WERI-Rb-1 (cell line): ENCODE results near the gene PLA2G4F.

ENCODE experiments used
- DNase-seq: peaks from one replicate; pipeline ENCODE4 v3.0.0-alpha.2; 2020
- H3K27ac ChIP-seq: fragments of 250-450 bp; sonication (Bioruptor Pico); 2 replicates; pipeline ENCODE4 v1.5.1; 2020; ENCODE audit warnings: mild to moderate bottlenecking, moderate library complexity
- H3K27me3 ChIP-seq: fragments of 250-450 bp; sonication (Bioruptor Pico); 2 replicates; pipeline ENCODE4 v1.5.1; 2021; ENCODE audit warnings: mild to moderate bottlenecking, low read depth, moderate library complexity; ENCODE audit not compliant: insufficient read depth, severe bottlenecking
- H3K36me3 ChIP-seq: fragments of 250-450 bp; sonication (Bioruptor Pico); 2 replicates; pipeline ENCODE4 v1.5.1; 2020; ENCODE audit warnings: mild to moderate bottlenecking, moderate library complexity
- H3K4me3 ChIP-seq: 2 replicates; pipeline ENCODE4 v1.5.1; 2011; ENCODE audit warnings: low read depth, mild to moderate bottlenecking, control low read depth, low read length
- H3K9me3 ChIP-seq: fragments of 250-450 bp; sonication (Bioruptor Pico); 2 replicates; pipeline ENCODE4 v1.5.1; 2021; ENCODE audit warnings: mild to moderate bottlenecking, moderate library complexity; ENCODE audit not compliant: severe bottlenecking
- TF ChIP-seq, protein P1 (sequence below): IDR thresholded peaks from 2 replicates; pipeline ENCODE4 v1.5.1; 2011; ENCODE audit warnings: low read depth, mild to moderate bottlenecking, control low read depth, inconsistent platforms, low read length

The PLA2G4F gene

DNA sequence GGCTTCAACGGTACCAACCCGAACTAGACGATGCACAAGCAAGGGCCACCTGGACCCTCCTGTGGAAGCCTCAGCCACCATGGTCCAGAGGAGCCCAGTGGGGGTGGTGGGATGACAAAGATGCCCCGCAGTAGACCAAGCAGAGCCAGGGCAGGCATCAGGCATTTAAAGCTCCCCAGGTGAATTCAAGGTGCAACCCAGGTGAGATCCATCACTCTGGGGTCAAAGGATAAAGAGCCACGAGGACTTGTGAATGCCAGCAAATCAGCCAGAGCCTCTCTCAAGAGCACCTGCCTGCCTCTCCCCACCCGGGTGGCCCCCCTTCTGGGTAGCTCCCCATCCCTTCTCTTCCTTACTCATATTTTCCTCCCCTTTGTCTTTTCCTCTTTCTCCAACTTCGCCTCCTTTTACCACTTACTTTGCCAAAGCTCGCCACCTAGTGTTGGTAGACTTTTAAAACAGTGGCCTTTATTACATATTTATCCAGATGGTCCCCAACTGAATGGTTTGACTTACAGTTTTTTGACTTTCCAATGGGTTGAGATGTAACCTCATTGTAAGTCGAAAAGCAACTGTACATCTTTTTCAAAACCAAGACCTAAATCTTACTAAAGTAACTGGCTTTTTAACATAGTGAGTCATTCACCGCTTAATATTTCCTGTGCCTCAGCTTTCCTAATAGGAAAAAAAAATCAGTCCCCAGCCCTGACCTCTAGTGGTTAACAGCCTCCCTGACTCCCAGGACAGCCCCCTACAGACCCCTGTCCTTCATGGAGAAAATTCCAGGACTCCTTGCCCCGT is 18.8 kb downstream of the PLA2G4F start:
- Histone ChIP-seq H3K27me3 (no peaks in the 10 kb centered on the region), H3K4me3 (no peak overlapping the region), H3K27ac (no peak overlapping the region), H3K9me3 (no peaks in the 10 kb centered on the region), H3K36me3 (no peaks in the 10 kb centered on the region)
- TF ChIP-seq, protein P1, sequence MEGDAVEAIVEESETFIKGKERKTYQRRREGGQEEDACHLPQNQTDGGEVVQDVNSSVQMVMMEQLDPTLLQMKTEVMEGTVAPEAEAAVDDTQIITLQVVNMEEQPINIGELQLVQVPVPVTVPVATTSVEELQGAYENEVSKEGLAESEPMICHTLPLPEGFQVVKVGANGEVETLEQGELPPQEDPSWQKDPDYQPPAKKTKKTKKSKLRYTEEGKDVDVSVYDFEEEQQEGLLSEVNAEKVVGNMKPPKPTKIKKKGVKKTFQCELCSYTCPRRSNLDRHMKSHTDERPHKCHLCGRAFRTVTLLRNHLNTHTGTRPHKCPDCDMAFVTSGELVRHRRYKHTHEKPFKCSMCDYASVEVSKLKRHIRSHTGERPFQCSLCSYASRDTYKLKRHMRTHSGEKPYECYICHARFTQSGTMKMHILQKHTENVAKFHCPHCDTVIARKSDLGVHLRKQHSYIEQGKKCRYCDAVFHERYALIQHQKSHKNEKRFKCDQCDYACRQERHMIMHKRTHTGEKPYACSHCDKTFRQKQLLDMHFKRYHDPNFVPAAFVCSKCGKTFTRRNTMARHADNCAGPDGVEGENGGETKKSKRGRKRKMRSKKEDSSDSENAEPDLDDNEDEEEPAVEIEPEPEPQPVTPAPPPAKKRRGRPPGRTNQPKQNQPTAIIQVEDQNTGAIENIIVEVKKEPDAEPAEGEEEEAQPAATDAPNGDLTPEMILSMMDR = peak; percentile 44
- DNase-seq = no peak

DNA sequence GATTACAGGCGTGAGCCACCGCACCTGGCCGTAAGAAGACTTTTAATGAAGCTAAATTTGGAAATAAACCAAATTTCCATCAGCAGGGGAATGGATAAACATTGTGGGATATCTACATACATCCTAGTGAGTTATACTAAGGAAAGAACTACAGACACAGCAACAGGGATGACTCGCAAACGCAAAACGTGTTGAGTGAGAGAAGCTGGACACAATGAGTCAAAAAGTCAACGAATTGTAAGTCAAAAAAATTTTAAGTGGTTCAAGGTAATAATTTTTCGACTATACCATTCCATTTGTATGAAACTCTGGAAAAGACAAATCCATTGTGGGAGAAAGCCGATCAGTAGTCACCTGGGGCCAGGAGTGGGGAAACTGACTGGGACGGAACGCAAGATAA is 19.9 kb downstream of the PLA2G4F start:
- Histone ChIP-seq H3K9me3 (no peaks in the 10 kb centered on the region), H3K27ac (no peak overlapping the region), H3K4me3 (no peak overlapping the region), H3K27me3 (no peaks in the 10 kb centered on the region), H3K36me3 (no peaks in the 10 kb centered on the region)
- TF ChIP-seq, protein P1 = no peak
- no peak for DNase-seq

DNA sequence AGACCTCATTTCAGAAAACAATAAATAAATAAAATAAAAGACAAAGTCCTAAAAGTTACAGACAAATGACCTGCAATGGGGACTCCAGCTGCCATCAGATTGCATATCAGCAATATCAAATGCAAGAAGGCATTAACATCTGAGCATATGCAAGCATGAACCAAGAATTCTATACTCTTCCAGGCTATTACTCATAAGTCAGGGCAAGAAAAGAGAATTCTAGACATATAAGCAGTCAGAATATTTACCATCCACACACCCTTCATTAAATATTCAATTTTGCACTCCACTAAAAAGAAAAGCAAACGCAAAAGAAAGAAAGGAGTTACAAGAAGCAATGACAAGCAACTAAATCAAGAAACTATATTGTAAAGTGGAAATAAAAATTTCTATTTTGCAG is 21.1 kb downstream of the PLA2G4F start:
- TF ChIP-seq, protein P1 = no peak
- H3K4me3 ChIP-seq = no peak overlapping the region
- no peak overlapping the region for H3K27ac ChIP-seq
- no peaks in the 10 kb centered on the region for H3K27me3 ChIP-seq
- H3K9me3 ChIP-seq = no peaks in the 10 kb centered on the region
- no peaks in the 10 kb centered on the region for H3K36me3 ChIP-seq
- DNase-seq = no peak

DNA sequence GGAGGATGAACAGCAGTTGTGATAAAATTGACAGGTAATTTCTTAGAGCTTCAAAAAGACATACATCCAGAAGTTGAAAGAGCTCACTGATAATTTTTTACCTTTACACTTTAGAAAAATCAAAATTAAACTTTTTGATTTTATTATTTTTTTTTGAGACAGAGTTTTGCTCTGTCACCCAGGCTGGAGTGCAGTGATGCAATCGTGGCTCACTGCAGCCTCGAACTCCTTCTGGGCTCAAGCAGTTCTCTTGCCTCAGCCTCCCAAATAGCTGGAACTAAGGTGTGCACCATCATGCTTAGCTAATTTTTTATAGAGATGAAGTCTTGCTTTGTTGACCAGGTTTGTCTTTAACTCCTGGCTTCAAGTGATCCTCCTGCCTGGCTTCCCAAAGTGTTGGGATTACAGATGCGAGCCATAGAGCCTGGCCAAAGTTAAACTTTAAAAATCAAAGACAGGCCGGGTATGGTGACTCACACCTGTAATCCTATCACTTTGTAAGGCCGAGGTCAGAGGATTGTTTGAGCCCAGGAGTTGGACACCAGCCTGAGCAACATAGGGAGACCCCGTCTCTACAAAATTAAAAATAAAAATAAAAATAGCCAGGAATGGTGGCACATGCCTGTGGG is 21.7 kb downstream of the PLA2G4F start:
- DNase-seq = no peak
- Histone ChIP-seq H3K4me3 (no peak overlapping the region), H3K36me3 (no peaks in the 10 kb centered on the region), H3K9me3 (no peaks in the 10 kb centered on the region), H3K27ac (no peak overlapping the region), H3K27me3 (no peaks in the 10 kb centered on the region)
- TF ChIP-seq, protein P1 = no peak

DNA sequence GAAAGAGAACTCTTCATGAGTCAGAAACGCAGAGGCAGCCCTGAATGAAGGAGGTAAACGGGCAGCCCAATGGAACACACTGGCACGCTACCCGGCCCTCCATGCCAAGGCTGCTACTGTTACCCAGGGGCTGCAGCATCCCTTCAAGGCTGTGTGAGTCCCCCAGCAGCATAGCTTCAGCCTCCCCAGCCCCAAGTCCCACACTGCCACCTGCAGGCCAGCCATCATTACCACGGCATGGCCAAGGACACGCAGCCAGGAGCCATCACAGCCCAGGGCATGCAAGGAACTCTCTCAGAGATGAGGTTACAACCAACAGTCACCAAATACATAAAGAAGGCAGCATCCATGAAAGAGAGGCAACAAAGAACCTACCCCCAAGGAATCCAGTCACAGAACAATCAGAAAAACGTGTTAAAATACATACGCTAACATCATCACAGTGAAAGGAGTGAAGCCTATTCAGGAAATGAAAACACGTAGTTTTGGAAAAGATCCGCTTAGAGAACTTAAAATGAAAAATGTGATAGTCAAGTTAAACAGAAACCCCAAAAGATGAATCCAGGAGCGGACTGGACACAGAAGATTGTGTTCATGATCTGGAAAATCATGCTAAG is 22.4 kb downstream of the PLA2G4F start:
- peak; percentile 88 for DNase-seq
- no peaks in the 10 kb centered on the region for H3K9me3 ChIP-seq
- no peak overlapping the region for H3K4me3 ChIP-seq
- no peaks in the 10 kb centered on the region for H3K36me3 ChIP-seq
- no peaks in the 10 kb centered on the region for H3K27me3 ChIP-seq
- no peak overlapping the region for H3K27ac ChIP-seq
- TF ChIP-seq, protein P1 = peak; percentile 91
